RKO (cell line): ENCODE measurements around the gene XRN1.
"Not testable (repeated sequence)": the region's sequence is repeated elsewhere in the genome, so short reads cannot be mapped to it uniquely, and the experiment has no call there.

Experiments used
- DNase-seq: peaks from one replicate; pipeline ENCODE4 v3.0.0-alpha.2; 2016; ENCODE audit warnings: low spot score

Gene XRN1

DNA sequence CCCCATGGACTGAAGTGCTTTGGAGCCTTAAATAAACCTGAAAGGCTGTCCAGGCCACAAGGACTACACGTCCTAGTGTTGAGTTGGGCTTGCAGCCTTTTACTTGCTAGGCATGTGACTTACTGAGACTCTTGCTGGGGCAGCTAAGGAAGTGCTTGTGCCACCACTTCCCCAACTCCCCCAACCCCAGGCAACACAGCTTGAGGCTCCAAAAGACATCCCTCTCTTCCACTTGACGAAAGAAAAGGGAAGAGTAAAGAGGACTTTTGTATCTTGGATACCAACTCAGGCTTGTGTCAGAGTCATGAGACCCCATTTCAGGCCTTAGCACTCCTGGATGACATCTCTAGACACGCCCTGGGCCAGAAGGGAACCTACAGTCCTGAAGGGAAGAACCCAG lies 109.8 kb downstream of the XRN1 start:
- DNase-seq, result no peak

DNA sequence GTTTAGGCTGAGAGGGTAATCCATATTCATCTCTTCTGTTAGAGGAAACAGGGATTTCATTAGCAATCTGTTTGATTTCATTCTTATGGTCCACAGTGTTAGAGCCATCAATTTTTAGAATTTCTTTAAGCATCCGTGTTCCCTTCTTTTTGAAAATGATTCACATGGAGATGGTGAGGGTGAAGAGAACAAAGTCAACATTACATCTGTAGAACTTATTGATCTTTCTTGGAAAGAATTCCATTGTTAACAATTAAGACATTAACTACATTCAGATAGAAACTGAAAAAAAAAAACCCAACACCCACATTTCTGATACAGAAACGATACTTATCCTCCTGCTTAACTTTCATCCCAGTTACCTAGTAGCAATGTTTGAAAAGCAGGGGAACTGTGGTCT lies 115.4 kb downstream of the XRN1 start:
- no peak for DNase-seq

DNA sequence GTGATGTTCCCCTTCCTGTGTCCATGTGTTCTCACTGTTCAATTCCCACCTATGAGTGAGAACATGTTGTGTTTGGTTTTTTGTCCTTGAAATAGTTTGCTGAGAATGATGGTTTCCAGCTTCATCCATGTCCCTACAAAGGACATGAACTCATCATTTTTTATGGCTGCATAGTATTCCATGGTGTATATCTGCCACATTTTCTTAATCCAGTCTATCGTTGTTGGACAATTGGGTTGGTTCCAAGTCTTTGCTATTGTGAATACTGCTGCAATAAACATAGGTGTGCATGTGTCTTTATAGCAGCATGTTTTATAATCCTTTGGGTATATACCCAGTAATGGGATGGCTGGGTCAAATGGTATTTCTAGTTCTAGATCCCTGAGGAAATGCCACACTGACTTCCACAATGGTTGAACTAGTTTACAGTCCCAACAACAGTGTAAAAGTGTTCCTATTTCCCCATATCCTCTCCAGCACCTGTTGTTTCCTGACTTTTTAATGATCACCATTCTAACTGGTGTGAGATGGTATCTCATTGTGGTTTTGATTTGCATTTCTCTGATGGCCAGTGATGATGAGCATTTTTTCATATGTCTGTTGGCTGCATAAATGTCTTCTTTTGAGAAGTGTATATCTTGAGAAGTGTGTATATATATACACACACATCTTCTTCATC lies 123.4 kb downstream of the XRN1 start:
- DNase-seq, result not testable (repeated sequence)

DNA sequence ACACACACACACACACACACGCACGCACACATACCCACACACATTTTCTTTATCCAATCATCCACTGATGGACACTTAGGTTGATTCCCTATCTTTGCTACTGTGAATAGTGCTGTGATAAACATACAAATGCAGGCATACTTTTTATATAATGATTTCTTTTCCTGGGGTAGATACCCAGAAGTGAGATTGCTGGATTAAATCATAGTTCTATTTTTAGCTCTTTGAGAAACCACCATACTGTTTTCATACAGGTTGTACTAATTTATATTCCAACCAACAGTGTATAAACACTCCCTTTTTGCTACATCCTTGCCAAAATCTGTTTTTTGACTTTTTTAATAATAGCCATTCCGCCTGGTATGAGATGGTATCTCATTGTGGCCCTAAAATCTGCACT lies 127.9 kb downstream of the XRN1 start:
- DNase-seq, result no peak

DNA sequence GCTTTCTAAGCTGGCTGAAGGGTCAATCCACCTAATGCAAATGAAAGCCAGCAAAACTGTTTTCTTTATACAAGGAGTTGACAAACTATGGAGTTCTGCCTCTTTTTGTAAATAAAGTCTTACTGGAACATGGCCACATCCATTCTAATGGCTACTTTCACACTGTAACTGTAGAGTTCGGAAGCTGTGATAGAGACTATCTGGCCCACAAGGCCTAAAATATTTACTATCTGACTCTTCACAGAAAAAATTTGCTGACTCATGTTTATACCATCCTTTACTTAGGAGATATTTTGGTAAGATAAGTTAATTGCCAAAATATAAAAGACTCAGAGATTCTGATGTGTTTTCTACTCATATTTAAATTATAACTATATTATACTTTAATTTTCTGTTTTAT lies 128.7 kb downstream of the XRN1 start:
- DNase-seq, result peak; percentile 27

DNA sequence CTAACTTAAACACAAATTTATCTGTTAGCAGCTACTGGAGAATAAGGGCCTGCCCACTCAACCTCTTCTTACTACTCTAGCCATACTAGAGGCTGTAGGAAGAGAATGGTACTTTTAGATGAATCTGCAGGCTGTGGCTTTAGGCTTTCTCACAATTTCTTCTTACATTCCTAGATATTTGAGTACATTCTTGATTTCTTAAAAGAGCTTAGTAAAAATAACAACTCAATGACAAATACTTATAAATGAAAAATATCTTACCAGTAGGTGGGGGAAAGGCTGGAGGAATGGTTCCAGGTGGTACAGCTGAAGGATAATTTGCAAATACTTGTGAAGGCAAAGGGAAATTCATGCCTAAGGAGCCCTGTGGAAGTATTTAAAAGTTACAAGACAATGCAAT lies 129.5 kb downstream of the XRN1 start:
- DNase-seq, result no peak

DNA sequence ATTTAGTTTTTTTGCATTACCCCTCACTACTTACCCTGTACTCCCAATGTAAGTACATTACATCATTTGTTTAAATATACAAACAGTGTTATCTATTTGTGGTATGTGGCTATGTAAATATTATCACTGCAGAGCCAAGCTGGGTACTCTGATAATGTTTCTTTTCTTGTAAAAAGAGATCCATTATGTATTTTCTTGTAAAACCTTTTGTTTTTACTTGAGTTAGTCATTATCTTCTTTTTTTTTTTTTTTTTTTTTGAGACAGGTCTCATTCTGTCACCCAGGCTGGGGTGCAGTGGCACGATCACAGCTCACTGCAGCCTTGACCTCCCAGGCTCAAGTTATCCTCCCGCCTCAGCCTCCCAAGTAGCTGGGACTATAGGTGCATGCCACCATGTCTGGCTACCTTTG lies 131.9 kb downstream of the XRN1 start:
- not testable (repeated sequence) for DNase-seq

DNA sequence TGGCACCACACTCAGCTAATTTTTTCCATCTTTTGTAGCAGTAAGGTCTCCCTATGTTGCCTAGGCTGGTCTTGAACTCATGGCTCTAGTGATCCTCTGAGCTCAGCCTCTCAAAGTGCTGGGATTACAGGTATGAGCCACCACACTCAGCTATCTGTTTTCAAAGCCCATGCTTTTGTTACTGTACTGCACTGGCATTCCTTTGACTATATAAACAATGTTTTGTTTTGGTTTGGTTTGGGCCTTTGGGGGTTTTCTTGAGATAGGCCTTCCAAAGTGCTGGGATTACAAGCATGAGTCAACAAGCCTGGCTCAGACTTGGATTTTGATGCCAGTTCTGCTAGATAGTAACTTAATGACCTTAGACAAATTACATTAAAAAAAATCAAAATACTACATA lies 132.8 kb downstream of the XRN1 start:
- DNase-seq, result no peak

DNA sequence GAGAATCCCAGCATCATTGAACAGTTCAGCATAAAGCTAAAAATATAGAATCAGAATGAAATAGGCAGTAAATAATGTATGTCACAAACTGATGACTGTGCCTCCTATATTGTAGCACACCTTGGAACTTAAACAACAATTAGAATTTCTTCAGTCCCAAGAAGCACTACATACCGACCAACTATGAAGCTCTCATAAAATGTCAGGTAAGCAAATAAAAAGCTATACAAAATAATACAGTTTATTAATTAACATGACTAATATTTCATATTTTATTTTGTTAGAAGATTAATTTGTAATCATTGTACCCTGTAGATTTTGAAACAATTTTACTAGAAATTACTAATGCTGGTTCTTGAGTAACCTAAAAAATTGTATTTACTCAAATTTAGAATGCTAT lies 137.4 kb downstream of the XRN1 start:
- no peak for DNase-seq

DNA sequence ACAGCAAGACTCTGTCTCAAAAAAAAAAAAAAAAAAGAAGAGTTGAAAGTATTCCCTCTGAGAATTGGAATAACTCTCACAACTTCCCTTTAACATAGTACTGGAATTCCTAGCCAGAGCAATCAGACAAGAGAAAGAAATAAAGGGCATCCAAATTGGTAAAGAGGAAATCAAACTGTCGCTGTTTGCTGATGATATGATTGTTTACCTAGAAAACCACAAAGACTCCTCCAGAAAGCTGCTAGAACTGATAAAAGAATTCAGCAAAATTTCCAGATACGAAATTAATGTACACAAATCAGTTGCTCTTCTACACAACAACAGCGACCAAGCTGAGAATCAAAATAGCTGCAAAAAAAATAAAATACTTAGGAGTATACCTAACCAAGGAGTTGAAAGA lies 145.0 kb downstream of the XRN1 start:
- not testable (repeated sequence) for DNase-seq

DNA sequence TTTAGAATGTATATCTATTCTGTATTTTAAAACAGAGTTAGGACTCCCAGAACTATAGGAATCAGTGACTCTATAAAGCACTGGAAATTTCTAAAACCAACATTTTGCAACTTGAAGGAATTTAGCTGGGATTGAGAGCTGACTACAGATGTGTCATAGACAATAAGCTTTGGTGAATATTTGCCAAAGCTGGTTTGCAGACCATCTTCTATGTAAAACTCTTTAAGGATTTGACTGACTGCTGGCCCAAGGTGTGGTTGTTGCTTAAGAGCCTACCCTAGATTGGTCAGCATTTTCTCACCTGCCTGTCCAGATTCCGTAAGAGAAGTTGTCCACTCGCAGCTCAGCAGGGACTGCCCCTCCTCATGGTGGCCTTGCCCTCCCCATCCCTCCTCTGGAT lies 149.2 kb downstream of the XRN1 start:
- no peak for DNase-seq

DNA sequence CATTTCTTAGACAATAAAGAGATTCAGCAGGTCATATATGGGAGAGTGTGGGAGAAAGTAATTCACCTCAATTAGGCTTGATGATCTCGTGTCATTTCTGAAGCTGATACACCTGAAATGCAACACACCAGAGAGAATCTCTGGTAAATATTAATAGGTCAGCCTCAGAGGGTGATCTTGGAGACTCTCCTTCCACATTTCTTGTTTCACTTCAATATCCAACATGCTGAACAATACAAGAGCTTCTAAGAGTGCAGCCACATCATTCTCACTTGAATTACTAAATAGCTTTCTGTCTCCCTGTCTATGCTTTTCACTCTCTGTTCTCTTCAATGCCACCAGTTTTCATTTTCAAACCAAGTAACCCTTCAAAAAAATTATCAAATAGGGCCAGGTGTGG lies 151.3 kb downstream of the XRN1 start:
- DNase-seq, result no peak

DNA sequence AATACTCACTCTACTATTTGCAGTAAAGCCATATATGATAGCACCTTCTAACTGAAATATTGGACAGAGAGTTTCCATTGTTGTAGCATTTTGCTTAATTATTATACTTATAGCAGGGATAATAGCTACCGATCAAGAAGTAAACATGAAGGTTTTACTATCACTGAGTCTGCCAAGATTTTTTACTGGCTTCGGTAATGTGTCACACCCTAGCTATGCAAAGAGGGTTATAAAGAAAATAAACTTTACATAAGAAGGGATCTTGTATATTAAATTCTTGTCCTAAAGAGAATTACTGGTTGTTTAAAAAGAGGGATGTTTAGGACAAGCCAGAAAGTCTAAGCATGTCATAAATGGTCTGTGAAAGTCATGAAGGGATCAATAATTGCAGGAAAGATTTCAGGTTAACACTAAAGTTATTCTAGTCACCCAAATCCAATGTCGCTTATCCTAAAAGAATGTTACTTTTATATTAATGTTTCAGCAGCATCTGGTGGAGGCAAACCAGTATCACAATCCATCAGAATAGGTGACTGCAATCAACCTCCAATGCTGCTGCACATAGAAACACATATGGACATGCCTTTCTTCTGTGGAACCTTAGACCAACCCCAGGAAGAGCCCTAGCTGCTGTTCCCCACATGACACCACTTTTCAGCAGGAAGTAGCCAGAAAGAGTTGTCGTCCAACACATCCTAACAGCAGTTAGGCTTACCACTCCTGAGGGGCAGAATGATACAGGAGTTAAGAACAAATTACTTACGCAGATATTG lies 159.8 kb downstream of the XRN1 start:
- no peak for DNase-seq

DNA sequence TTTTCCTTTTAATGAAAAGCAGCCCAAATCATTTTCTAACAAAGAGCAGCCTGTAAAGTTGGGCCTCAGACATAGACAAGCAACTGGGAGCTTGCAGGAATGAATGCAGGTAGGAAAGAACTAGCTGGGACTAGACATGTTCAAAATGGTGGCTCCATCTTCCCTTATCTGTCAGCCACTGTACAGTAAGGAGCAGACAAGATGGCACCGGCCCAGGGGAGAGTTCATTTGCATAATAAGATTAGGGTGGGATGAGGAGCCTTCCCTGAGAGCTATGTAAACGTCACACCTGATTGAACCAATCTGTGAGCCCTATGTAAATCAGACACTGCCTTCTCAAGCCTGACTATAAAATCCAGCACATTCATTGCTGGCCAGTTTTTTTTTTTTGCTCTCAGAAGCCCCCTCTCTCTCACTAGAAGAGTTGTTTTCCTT lies 162.7 kb downstream of the XRN1 start:
- DNase-seq, result no peak

DNA sequence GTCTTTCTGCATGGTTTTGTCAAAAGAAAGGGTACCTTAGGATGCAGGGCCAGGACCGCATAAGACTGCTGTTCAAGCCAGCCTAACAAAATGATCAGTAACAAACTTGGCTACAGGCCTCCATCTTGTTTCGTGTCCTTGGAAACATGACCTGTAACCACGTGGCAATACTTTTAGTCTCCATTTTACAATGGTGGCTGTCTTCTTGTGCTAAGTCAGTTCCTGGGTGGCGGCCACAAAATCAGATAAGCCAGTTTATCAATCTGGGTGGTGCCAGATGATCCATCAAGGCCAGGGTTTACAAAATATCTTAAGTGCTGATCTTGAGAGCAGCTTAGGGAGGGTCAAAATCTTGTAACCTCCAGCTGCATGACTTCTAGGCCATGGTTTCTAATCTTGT lies 165.3 kb downstream of the XRN1 start:
- DNase-seq, result no peak

DNA sequence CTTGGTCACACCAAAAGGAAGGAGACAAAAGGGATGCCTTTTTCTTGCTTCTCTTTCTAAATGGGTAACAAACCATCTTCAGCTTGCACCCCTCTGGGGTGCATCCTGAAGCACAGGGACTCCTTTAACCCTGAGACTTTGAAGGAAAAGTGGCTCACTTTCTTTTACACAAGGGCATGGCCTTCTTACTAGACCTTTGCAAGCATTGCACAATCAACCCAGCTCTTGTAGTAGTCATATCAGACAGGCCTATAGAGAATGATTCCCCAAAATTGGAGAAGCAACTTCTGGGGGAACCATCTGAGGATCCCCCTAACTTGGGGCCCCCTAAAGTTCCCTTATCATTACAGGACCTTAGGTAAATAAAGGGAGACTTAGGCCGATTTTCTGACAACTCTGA lies 166.4 kb downstream of the XRN1 start:
- no peak for DNase-seq

DNA sequence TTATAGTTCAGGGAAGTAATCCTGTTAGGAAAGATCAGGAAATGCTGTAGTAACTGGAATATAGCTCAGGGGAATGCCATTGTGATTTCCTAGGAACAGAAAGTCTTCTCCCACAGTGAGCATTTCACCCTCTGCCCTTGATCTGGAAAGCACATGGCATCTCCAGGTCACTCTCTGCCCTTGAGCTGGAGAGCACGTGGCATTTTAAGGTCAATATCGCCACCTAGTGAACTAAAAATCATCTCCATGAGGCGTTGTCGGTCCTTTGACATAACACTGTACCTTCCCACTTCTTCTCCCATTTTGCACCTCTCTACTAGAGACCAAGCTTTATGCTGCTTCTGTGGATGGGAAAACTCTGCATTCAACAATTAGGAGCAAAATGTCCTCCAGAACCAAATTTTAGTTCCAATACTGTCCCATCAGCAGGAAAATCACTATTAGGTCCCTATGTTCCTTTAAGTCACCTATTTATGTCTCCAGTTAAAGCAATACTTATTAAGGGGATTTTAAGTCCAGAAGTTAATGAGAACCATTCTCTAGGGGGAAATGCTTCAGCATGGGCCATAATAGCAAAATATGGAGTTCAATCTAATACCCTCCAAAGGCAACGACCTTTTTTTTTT lies 167.8 kb downstream of the XRN1 start:
- peak; percentile 83 for DNase-seq

DNA sequence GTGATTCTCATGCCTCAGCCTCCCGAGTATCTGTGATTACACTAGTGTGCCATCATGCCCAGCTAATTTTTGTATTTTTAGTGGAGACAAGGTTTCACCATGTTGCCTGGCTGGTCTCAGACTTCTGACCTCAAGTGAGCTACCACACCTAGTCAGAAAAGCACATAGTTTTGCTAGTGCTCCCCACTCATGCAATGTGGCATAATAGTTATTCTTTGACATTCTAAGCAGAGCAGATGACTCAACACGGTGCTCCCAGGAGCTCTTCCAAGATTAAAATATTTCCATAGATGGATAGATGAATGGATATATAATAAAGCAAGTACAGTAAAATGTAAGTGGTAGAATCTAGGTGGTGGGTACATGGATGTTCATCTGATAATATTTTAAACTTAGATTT lies 169.4 kb downstream of the XRN1 start:
- no peak for DNase-seq

DNA sequence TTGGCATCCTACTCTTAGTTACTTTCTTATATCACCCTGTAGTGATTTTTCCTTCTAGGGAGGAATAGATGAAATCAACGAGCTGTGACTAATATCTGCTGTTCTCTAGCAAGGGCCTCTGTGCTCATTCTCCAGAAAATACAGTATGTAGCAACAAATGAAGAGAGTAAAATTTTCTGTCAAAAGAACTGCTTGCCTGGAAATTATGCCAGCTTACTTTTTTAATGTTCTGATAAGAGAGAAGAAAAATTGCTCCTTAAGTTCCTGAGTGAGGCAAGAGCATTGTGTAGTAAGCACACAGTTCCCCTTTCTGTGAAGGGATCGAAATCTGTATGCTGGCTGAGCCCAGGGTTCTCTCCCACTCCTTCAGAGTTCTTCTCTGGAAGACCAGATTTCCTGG lies 171.1 kb downstream of the XRN1 start:
- no peak for DNase-seq

DNA sequence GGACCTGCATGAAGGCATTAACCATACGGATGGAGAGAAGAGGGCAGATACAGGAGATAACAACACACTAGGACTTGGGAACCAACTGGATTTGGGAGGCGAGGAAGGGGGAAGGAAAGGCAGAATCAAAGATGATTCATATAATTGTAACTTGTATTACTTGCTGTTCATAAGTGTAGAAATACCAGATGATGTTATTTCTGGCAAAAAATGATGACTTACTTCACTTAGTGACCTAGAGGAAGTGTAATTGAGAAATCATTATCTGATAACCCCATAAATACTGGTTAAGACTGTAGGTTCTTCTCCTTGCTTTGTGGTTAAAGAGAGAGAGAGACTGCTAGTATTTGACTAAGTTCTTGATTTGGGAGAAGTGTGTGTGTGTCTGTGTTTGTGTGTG lies 172.0 kb downstream of the XRN1 start:
- no peak for DNase-seq

DNA sequence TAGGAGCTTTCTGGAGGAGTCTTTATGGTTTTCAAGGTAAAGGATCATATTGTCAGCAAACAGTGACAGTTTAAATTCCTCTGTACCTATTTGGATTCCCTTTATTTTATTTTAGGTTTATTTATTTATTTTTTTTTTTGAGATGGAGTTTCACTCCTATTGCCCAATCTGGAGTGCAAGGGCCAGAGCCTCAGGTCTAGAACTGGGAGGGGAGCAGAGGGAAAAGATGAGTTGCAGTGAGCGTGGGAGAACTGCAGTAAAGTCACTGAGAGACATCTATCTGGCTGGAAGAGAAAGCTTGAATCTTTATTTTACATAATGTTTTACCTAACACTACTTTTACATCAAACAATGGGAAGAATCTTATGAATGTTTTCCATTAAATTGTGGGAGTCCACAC lies 172.9 kb downstream of the XRN1 start:
- no peak for DNase-seq

DNA sequence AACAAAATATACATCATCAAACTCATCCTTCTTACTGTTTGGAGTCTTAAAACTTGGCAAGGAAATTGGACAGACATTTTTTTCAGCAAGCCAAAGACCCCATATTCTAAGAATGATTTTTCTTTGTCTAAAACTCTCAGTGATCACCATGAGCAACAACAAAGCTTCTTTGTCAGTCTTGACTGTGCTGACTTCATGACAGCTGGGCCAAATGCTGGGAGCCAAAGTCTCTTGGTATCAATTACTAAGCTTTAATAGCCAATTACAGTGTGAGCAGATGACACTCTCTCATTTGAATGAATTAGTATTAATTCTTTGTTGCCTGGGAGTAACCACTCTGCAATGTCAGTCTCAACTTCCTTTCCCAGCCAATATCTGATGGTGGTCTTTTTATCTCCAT lies 174.3 kb downstream of the XRN1 start:
- no peak for DNase-seq

DNA sequence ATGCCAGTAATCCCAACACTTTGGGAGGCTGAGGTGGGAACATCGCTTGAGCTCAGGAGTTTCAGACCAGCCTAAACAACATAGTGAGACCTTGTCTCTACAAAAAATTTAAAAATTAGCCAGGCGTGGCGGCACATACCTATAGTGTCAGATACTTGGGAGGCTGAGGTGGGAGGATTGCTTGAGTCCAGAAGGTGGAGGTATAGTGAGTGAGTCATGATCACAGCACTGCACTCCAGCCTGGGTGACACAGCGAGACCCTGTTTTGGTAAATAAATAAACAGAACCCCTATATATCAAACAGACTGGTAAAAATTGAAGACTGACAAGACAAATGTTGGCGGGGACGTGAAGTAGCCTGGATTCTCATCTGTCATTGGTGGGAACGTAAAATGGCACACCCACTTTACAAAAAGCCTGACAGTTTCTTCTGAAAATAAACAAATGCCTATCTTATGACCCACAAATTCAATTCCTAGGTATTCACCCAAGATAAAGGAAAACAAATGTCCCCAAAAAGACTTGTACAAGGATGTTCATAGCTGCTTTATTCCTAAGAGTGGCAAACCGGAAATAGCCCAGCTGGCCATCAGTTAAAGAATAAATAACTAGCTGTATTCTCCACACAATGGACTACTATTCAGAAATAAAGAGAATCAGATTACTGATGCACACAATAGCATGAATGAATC lies 175.5 kb downstream of the XRN1 start:
- DNase-seq, result no peak
